CD8-positive, alpha-beta memory T cell (primary cell): ENCODE measurements around the gene USF2. TPM values are rescaled to one million over a fixed set of nuclear protein-coding genes. Genes with fewer than 3 reads are reported as not detected.
"Not testable (repeated sequence)": the region's sequence is repeated elsewhere in the genome, so short reads cannot be mapped to it uniquely, and the experiment has no call there.

Source experiments
- CTCF ChIA-PET: fragments of 350-600 bp; sonication (Branson Sonifier 250); formaldehyde crosslinking; loops from one replicate; lab custom pipeline; 2021; ENCODE audit warnings: antibody characterized with exemption; lab: Charles Lee
- POLR2A ChIA-PET: fragments of 350-600 bp; sonication (Branson Sonifier 250); formaldehyde crosslinking; loops from one replicate; lab custom pipeline; 2021; ENCODE audit warnings: antibody characterized with exemption; lab: Charles Lee
- DNase-seq, 5 donors: peaks; one replicate each; pipeline versions ENCODE4 v3.0.0 to v3.0.0-alpha.2; 2020 to 2022; ENCODE audit warnings: mixed read lengths in 1 of 5
- H3K27ac ChIP-seq: one replicate; pipeline ENCODE4 v1.7.0; 2013; ENCODE audit warnings: low read depth, mild to moderate bottlenecking, low read length, moderate library complexity
- H3K27me3 ChIP-seq: 2 replicates; pipeline ENCODE4 v1.7.0; 2013; ENCODE audit warnings: low read length, mild to moderate bottlenecking; ENCODE audit not compliant: insufficient read depth, poor library complexity, severe bottlenecking
- H3K36me3 ChIP-seq: 2 replicates; pipeline ENCODE4 v1.7.0; 2013; ENCODE audit warnings: mild to moderate bottlenecking, low read length, moderate library complexity; ENCODE audit not compliant: insufficient read depth
- H3K4me1 ChIP-seq: 2 replicates; pipeline ENCODE4 v1.7.0; 2013; ENCODE audit warnings: mild to moderate bottlenecking, low read length, moderate library complexity; ENCODE audit not compliant: insufficient read depth
- H3K4me3 ChIP-seq: 2 replicates; pipeline ENCODE4 v1.7.0; 2013; ENCODE audit warnings: mild to moderate bottlenecking, low read length
- H3K9me3 ChIP-seq: 2 replicates; pipeline ENCODE4 v1.7.0; 2013; ENCODE audit warnings: mild to moderate bottlenecking, low read length
- H3K27ac Mint-ChIP-seq, 8 donors: one replicate each; pipeline ENCODE4 v1.8.0; 2020 to 2021; ENCODE audit warnings: mixed read lengths in 8 of 8, mild to moderate bottlenecking in 6 of 8, inconsistent platforms in 3 of 8, moderate library complexity in 3 of 8
- H3K27me3 Mint-ChIP-seq, 2 donors: one replicate each; pipeline ENCODE4 v1.8.0; 2020 to 2021; ENCODE audit warnings: mixed read lengths in 2 of 2, mild to moderate bottlenecking in 1 of 2, moderate library complexity in 1 of 2
- H3K36me3 Mint-ChIP-seq, 3 donors: one replicate each; pipeline ENCODE4 v1.8.0; 2020 to 2021; ENCODE audit warnings: mixed read lengths in 3 of 3, inconsistent platforms in 1 of 3, mild to moderate bottlenecking in 1 of 3
- H3K4me1 Mint-ChIP-seq, 3 donors: one replicate each; pipeline ENCODE4 v1.8.0; 2020 to 2021; ENCODE audit warnings: mixed read lengths in 3 of 3, inconsistent platforms in 1 of 3, mild to moderate bottlenecking in 1 of 3
- H3K4me3 Mint-ChIP-seq, 7 donors: one replicate each; pipeline ENCODE4 v1.8.0; 2020 to 2021; ENCODE audit warnings: mixed read lengths in 7 of 7, mild to moderate bottlenecking in 6 of 7, moderate library complexity in 4 of 7, inconsistent platforms in 2 of 7
- H3K9me3 Mint-ChIP-seq, 5 donors: one replicate each; pipeline ENCODE4 v1.8.0; 2020 to 2022; ENCODE audit warnings: mixed read lengths in 5 of 5, mild to moderate bottlenecking in 3 of 5, moderate library complexity in 2 of 5, inconsistent platforms in 1 of 5
- polyA plus RNA-seq: library from polyadenylated mRNA; unstranded; fragments of 300-500 nt; fragmentation: Illumina TruSeq; gene quantifications from one replicate; pipeline ENCODE4 v1.2.3, GENCODE V29; 2021
- total RNA-seq, 2 experiments: library from RNA; stranded (reverse); gene quantifications; one replicate each; pipeline ENCODE4 v1.2.3, GENCODE V29; 2021

Gene USF2
- total and polyA plus RNA-seq, 3 experiments from 2014 or later, result 9.2 to 132 (median 125) TPM

GRCh38 chr19:35284153-35285094 lies 15.7 kb downstream of the USF2 start:
- peaks cover 12 to 24% of the 10 kb centered on the region in 2 donors for H3K27me3 Mint-ChIP-seq
- no peak overlapping the region for H3K4me3 ChIP-seq
- ChIA-PET CTCF (no interaction called here), POLR2A (no interaction called here)
- no peaks in the 10 kb centered on the region for H3K9me3 Mint-ChIP-seq
- H3K27ac ChIP-seq, result no peak overlapping the region
- peak overlapping the region in 1 of 8 donors; percentile 36 for H3K27ac Mint-ChIP-seq
- no peaks in the 10 kb centered on the region for H3K4me1 ChIP-seq
- peak overlapping the region in 1 of 7 donors; percentile 15 for H3K4me3 Mint-ChIP-seq
- no peaks in the 10 kb centered on the region for H3K27me3 ChIP-seq
- no peak for DNase-seq
- peaks cover 0 to 4% (median 0%) of the 10 kb centered on the region in 3 donors for H3K36me3 Mint-ChIP-seq
- H3K36me3 ChIP-seq, result no peaks in the 10 kb centered on the region
- peaks cover 0 to 2% (median 0%) of the 10 kb centered on the region in 3 donors for H3K4me1 Mint-ChIP-seq
- H3K9me3 ChIP-seq, result no peaks in the 10 kb centered on the region

- H3K4me3 Mint-ChIP-seq, result peak overlapping the region in 1 of 7 donors; percentile 15
- Histone ChIP-seq H3K4me3 (no peak overlapping the region), H3K9me3 (no peaks in the 10 kb centered on the region), H3K27me3 (no peaks in the 10 kb centered on the region), H3K4me1 (no peaks in the 10 kb centered on the region), H3K27ac (no peak overlapping the region), H3K36me3 (no peaks in the 10 kb centered on the region)
- H3K36me3 Mint-ChIP-seq, result no peaks in the 10 kb centered on the region
- ChIA-PET POLR2A (no interaction called here), CTCF (interaction anchor here (0.6 kb wide), 2 partner anchors 27 to 131 kb away, joined by 3 read pairs; no protein-coding TSS in a partner anchor)
- H3K27me3 Mint-ChIP-seq, result peaks cover 12 to 24% of the 10 kb centered on the region in 2 donors
- peaks cover 0 to 2% (median 0%) of the 10 kb centered on the region in 3 donors for H3K4me1 Mint-ChIP-seq
- H3K9me3 Mint-ChIP-seq, result no peaks in the 10 kb centered on the region
- H3K27ac Mint-ChIP-seq, result peak overlapping the region in 1 of 8 donors; percentile 36
- DNase-seq, result no peak
Observed at GRCh38 chr19:35285095-35285449, 16.3 kb downstream of the USF2 start.

- H3K4me3 Mint-ChIP-seq, H3K4me1 ChIP-seq, DNase-seq, H3K4me3 ChIP-seq, POLR2A ChIA-PET, H3K27ac Mint-ChIP-seq, H3K27me3 ChIP-seq, H3K9me3 Mint-ChIP-seq, H3K9me3 ChIP-seq, H3K27ac ChIP-seq, H3K36me3 Mint-ChIP-seq, H3K4me1 Mint-ChIP-seq, H3K36me3 ChIP-seq: not testable (repeated sequence)
- CTCF ChIA-PET, result interaction anchor here (0.6 kb wide), 2 partner anchors 27 to 131 kb away, joined by 3 read pairs; no protein-coding TSS in a partner anchor
- peaks cover 12 to 24% of the 10 kb centered on the region in 2 donors for H3K27me3 Mint-ChIP-seq
Observed at GRCh38 chr19:35285465-35285864, 16.7 kb downstream of the USF2 start.

GRCh38 chr19:35286101-35286500 lies 17.3 kb downstream of the USF2 start:
- H3K4me3 Mint-ChIP-seq, H3K27ac ChIP-seq, POLR2A ChIA-PET, H3K9me3 ChIP-seq, H3K36me3 Mint-ChIP-seq, DNase-seq, H3K4me1 Mint-ChIP-seq, H3K27ac Mint-ChIP-seq, H3K36me3 ChIP-seq, H3K9me3 Mint-ChIP-seq, H3K4me1 ChIP-seq, H3K4me3 ChIP-seq, H3K27me3 ChIP-seq, CTCF ChIA-PET: not testable (repeated sequence)
- peaks cover 10 to 24% of the 10 kb centered on the region in 2 donors for H3K27me3 Mint-ChIP-seq

GRCh38 chr19:35287713-35288112 lies 19.0 kb downstream of the USF2 start:
- Mint-ChIP-seq H3K27me3 (peaks cover 6 to 20% of the 10 kb centered on the region in 2 donors), H3K4me3 (peak overlapping the region in 1 of 7 donors; percentile 72), H3K27ac (no peak overlapping the region), H3K36me3 (no peaks in the 10 kb centered on the region), H3K9me3 (no peaks in the 10 kb centered on the region), H3K4me1 (no peaks in the 10 kb centered on the region)
- Histone ChIP-seq H3K36me3 (no peaks in the 10 kb centered on the region), H3K4me3 (no peak overlapping the region), H3K9me3 (no peaks in the 10 kb centered on the region), H3K27me3 (no peaks in the 10 kb centered on the region), H3K4me1 (no peaks in the 10 kb centered on the region), H3K27ac (no peak overlapping the region)
- ChIA-PET POLR2A (interaction anchor here (0.6 to 0.8 kb wide), 2 partner anchors 14 to 379 kb away, joined by 3 read pairs; no protein-coding TSS in a partner anchor), CTCF (no interaction called here)
- DNase-seq, result no peak

- Mint-ChIP-seq H3K4me1 (no peaks in the 10 kb centered on the region), H3K9me3 (no peaks in the 10 kb centered on the region), H3K27me3 (peaks cover 6 to 14% of the 10 kb centered on the region in 2 donors), H3K36me3 (no peaks in the 10 kb centered on the region), H3K4me3 (no peak overlapping the region), H3K27ac (no peak overlapping the region)
- ChIA-PET POLR2A (no interaction called here), CTCF (no interaction called here)
- Histone ChIP-seq H3K4me3 (no peak overlapping the region), H3K27ac (no peak overlapping the region), H3K9me3 (no peaks in the 10 kb centered on the region), H3K27me3 (no peaks in the 10 kb centered on the region), H3K4me1 (no peaks in the 10 kb centered on the region), H3K36me3 (no peaks in the 10 kb centered on the region)
- no peak for DNase-seq
Observed at GRCh38 chr19:35288331-35288730, 19.6 kb downstream of the USF2 start.

GRCh38 chr19:35288906-35289305 lies 20.1 kb downstream of the USF2 start:
- ChIA-PET CTCF (no interaction called here), POLR2A (no interaction called here)
- H3K27ac Mint-ChIP-seq, result no peak overlapping the region
- no peak overlapping the region for H3K4me3 Mint-ChIP-seq
- H3K4me3 ChIP-seq, result no peak overlapping the region
- DNase-seq, result no peak
- H3K4me1 Mint-ChIP-seq, result no peaks in the 10 kb centered on the region
- H3K36me3 Mint-ChIP-seq, result no peaks in the 10 kb centered on the region
- no peaks in the 10 kb centered on the region for H3K9me3 Mint-ChIP-seq
- H3K9me3 ChIP-seq, result no peaks in the 10 kb centered on the region
- no peak overlapping the region for H3K27ac ChIP-seq
- no peaks in the 10 kb centered on the region for H3K36me3 ChIP-seq
- peaks cover 5 to 11% of the 10 kb centered on the region in 2 donors for H3K27me3 Mint-ChIP-seq
- H3K4me1 ChIP-seq, result no peaks in the 10 kb centered on the region
- H3K27me3 ChIP-seq, result no peaks in the 10 kb centered on the region

- H3K27ac ChIP-seq, result no peak overlapping the region
- Mint-ChIP-seq H3K27me3 (peaks cover 0 to 4% of the 10 kb centered on the region in 2 donors), H3K9me3 (no peaks in the 10 kb centered on the region), H3K36me3 (no peaks in the 10 kb centered on the region), H3K4me3 (no peak overlapping the region), H3K27ac (no peak overlapping the region), H3K4me1 (peaks cover 0 to under 1% (median under 1%) of the 10 kb centered on the region in 3 donors)
- H3K27me3 ChIP-seq, result no peaks in the 10 kb centered on the region
- no peaks in the 10 kb centered on the region for H3K36me3 ChIP-seq
- ChIA-PET POLR2A (interaction anchor here (0.6 kb wide), 1 partner anchor 153 kb away, joined by 3 read pairs; no protein-coding TSS in a partner anchor), CTCF (no interaction called here)
- no peaks in the 10 kb centered on the region for H3K9me3 ChIP-seq
- no peak overlapping the region for H3K4me3 ChIP-seq
- DNase-seq, result no peak
- peaks cover 3% of the 10 kb centered on the region for H3K4me1 ChIP-seq
Observed at GRCh38 chr19:35290381-35291127, 21.8 kb downstream of the USF2 start.
